GM18870 (cell line): Measurements from ENCODE around the gene SEC14L6.
"Not testable (repeated sequence)": the region's sequence is repeated elsewhere in the genome, so short reads cannot be mapped to it uniquely, and the experiment has no call there.

Source experiments
- ATAC-seq: cut with Tn5 transposase; IDR thresholded peaks from one replicate; pipeline ENCODE4 v1.9.1; 2021; ENCODE audit warnings: moderate library complexity; ENCODE audit not compliant: unreplicated experiment

The SEC14L6 gene

DNA sequence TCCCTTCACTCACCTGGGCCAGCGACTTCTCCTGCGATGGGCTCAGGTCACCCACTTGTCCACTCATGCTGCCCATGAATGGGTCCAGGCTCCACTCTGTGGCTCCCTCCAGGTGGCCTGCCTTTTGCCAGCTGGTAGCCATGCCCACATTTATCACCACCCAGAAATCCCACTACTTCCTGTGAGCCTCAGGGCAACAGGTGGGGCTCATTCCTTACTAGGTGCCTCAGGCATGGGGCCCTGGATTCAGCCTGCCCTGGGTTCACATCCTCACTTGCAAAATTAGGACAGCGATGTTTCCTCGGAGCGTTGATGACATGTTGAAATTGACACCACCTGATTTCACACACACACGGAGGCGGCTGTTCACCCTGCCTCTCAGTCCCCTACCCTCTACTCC, at the start of gene SEC14L6:
Gene SEC14L6, minus strand, starts transcription at position 126 of the 400 bp plus-strand sequence. Its CDS starts 59 bp downstream, at position 67.
- no peak for ATAC-seq

DNA sequence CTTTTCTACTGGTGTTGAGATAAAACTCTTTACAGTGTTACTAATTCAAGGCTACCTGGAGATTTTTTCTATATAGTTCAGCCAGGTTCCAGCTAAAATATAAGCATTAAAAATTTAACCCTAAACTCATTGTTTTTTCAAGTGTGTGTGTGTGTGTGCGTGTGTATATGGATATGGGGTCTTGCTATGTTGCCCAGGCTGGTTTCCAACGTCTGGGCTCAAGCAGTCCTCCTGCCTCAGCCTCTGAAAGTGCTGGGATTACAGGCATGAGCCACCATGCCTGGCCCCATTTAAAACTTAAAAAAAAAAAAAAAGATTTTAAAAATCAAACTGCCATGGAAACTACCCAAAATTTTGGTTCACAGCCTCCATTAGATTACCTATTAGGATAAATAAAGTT, 49.7 kb upstream of the SEC14L6 start:
- no peak for ATAC-seq

DNA sequence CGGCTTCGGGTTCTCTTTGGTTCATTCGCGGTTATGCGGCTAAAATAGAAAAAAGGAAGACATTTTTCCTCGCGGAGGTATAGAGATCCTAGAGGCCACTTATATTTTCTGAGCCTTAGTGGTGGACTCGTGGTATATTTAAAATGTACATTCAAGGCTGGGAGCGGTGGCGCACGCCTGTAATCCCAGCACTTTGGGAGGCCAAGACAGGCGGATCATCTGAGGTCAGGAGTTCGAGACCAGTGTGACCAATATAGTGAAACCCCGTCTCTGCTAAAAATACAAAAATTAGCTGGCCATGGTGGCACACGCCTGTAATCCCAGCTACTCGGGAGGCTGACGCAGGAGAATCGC, 45.8 kb upstream of the SEC14L6 start:
- not testable (repeated sequence) for ATAC-seq

DNA sequence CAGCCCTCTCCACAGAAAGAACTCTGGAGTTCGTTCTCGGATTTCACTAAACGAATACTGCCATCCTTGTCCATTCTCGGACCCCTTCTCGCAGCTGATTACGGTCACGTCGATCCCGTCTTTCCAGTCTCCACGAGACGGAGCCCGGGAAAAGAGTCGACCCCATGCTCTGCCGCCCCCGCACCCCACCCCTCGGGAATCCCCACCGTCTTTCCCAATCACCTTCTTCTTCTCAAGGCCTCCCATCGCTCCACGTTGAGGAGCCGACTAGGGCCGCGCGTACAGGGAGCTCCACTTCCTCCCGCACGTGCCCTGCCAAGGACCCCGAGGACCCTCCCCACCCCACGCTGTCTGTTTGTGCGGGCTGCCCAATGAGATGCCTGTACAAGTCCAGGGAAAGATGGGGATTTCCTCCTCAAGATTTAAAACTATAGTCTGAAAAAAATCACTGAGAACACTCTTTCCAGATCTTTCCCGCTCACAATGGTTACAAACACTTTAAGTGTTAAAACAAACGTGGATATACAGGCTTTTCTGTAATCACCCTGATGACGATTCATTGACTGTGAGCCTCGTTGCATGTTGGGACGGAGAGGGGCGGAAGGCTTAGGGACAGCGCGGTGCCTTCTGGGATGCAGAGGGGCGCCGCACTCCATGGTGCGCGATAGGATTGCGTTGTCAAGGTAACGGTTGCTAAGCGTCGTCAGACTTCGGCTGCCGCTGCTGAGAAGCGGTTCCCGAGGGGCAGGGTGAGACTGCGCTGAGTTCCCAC, 45.2 kb upstream of the SEC14L6 start, which contains the start of gene PES1:
Gene PES1, minus strand, starts transcription at position 323 of the 772 bp plus-strand sequence. Its CDS starts 77 bp downstream, at position 246.
- peak; percentile 95 for ATAC-seq

DNA sequence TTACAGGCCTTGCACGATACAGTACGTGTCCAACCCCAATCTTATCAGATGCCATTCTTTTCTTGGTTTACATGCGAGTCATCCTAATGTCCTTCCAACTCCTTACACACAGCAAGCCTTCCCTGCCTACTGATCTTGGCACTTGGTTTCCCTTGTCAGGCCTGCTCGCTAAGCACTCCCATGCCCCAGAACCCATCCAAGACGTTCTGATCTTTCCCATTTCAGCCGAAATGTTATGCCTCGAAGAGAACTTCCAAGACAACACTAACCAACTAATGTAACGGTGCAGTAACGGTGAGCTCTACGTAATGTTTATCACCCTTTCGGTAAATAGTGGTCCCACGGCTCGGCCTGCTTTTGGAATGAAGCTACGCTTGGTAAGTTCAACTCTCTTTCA, 44.6 kb upstream of the SEC14L6 start:
- ATAC-seq: no peak

DNA sequence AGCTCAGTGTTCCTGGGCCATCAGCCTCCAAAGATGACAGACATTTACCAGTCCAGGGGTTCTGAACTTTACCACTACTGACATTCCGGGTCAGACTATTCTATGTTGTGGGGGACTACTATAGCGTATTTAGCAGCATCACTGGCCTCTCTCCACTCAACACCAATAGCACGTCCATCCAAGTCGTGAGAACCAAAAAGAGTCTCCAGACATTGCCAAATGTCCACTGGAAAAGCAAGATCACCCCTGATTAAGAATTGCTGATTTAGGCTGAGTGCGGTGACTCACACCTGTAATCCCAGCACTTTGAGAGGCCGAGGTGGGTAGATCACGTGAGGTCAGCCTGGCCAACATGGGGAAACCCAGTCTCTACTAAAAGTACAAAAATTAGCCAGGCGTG, 39.9 kb upstream of the SEC14L6 start:
- no peak for ATAC-seq

DNA sequence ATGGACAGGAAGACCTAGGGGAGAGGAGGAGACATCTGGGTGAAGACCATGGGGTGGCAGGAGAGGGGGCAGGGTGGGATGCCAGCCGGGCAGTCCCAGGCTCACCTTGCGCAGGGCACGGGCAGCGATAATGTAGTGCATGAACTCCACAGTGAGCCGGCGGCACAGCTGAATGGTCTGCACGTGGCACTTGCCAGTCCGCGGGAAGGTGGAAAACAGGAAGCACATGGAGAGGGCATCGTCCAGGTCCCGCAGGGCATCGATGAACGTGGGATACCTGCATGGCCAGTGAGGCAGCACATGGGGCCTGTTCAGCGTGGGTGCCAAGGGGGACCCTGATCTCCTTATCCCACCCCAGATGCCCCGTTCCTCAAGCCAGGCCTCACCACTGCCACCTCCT, 37.9 kb upstream of the SEC14L6 start:
- no peak for ATAC-seq

DNA sequence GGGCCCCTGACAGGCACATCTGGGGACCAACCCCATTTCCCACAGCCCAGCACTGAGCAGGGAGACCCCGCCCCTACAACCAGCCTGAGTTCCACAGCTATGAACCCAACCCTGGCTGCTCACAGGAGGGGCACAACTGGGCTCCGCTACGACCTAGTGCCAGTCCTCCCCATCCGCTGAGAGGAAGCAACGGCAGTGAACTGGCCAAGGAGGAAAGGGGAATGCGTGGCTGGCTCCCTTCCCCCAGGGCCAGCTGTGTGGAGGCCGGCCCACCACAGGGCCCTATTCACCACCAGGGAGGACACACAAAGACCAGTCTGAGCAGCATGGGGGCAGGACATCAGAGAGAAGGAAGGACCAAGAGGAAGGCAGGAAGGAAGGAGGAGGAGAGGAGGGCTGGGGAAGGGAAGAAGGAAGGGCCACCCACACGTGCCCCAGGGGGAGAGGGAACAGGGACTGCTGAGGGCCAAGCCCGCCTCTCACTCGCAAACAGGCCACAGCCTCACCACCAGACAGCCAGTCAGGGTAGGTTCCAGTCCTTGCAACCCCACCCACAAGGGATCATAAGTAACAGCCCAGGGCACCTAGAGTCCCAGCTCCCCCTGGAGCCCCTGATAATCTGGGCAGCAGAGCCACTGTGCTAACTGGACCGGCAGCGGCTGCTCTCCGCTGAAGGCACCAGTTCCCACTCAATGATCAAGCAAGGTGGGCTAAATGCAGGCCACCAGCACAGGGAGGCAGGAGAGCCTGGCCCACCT, 36.4 kb upstream of the SEC14L6 start:
- no peak for ATAC-seq

DNA sequence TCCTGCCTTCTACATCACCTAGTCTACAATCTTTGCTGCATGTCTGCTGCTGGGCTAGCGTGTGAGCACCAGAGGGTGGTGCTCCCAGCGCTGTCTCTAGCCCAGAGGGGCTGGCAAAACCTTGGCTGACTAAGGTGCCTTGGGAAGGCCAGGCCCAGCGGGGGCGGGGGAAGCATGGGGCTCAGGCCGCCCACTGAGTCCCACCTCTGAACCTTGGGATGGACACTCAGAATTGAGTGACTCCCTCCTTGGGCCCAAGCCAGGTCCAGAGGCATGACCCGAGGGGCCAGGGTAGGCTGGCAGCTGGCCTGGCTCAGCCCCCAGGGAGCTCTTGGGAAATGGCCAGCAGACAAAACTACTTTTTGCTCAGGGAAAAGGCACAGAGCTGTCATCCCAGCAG, 35.5 kb upstream of the SEC14L6 start:
- no peak for ATAC-seq

DNA sequence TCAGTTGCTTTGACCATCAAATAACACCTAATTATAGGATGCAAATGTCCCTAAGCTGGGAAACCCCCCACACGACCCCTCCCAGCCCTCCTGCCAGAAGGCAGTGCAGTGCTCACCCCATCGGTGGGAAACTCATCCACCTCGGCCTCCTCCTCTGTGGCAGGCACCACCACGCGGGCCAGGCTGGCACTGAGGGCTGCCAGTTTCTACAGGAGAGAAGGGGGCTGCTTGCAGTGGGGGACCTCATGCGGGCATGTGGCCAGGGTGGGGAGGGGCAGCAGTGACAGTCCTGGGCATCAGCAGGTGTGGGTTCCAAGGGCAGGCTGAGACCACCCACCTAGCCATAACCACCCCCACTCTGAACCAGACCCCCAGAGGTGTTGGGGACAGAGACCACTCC, 34.4 kb upstream of the SEC14L6 start:
- ATAC-seq: no peak

DNA sequence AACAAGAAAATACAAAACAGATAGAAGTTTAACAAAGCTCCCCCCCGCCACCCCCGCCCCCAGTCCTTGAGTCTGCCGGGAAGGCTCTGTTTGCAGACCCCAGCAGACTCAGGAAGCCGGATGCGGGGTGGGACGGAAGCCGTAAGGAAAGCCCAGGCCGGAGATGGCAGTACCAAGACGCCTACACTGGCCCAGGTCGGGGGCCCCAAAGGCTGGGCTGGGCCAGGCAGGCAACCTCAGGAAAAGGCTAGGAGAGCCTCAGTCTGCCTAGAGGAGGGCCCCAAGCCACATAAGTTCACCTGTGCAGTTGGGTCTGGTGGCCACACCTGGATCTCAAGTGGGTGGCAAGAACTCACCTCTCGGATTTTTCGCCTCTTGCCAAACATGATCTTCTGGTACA, 31.9 kb upstream of the SEC14L6 start:
- no peak for ATAC-seq

DNA sequence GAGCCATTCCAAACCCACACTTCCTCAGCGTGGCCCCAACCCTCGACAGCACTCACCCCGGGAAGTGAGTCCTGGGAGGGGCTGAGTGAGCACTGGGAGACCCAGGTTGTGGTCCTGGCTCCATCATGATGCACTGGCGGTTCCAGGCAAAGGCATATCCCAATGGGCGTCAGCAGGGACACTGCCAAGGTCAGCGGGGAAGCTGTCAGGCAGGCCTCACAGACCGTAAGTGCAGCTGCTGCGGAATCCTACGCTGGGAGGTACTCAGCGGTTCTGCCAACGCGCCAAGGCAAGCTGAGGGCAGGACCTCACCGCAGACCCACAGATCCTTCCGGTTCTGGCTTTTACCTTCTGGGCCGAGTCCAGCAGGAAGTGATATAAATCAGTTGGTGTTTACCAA, 29.3 kb upstream of the SEC14L6 start:
- no peak for ATAC-seq

DNA sequence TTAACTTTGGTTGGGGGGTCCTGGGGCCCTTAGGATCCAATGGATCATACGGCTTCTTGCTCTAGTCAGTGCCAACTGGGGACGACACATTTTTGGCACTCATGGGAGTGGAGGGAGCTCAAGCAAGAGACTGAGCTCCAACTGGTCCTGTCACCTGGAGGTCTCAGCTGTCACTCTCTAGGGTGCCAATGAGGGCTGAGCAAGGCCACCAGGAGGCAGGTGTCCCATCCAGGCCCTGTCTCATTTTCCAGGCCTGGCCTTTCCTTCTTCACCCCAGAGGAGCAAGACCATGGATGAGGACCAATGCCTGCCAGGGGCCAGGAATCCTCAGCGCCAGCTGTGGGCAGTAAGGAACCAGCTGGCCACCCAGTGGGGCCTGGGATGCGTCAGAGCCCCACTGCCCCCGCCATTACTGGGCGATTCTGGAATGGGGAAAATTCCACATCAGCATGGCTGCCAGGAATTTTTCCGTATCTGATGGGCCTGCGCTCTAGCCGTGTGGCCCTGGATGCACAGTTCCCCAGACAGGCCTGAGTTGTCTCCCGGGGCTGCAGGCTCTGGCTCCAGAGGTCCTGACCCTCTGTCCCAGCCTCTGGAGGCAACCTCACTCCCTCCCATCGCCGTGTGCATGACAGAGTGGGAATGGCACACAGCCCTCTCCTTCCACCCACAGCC, 28.6 kb upstream of the SEC14L6 start:
- ATAC-seq: no peak

DNA sequence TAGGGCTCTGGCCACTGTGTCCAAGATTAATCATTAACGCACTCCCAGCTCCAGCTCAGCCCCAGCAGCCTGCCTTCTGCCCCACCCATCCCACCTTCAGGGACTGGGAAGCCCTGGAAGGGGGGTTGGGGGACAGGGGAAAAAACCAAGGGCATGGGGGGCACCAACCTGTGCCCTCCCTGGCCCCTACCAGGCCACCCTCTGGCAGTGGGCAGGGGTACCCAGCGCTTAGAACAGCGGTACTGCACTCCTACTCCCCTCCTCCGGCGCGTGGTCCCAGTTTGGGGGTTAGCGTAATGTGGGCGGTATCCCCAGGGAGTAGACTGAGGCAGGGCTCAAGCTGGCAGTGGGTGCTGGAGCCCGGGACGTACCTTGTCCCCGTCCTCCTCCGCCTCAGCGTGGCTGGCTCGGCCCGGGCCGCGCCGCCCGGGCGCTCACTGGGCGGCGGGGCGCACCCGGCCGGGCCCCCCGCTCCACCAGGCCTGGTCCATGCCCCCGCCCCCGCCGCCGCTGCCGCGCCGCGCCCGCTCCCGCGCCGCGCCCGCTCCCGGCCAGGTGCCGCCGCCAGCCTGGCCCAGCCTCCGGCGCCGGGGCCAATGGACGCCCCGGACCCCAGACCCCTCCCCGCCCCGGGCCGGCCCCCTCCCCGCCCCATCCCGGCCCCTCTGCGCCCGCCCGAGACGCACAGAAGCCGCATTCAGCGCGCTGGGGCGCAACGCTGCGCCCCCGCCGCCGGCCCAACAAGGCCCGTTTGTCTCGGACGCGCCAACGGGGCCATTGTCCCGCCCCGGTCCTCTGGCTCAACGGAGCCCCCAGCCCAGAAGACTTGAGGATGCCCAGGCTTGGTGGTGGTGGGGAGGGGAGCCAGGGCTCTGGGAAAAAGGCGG, 27.8 kb upstream of the SEC14L6 start, which contains the start of gene GAL3ST1:
Gene GAL3ST1, minus strand, starts transcription at position 571 of the 887 bp plus-strand sequence. CDS start 17,273 bp downstream, outside the sequence.
- ATAC-seq: no peak

DNA sequence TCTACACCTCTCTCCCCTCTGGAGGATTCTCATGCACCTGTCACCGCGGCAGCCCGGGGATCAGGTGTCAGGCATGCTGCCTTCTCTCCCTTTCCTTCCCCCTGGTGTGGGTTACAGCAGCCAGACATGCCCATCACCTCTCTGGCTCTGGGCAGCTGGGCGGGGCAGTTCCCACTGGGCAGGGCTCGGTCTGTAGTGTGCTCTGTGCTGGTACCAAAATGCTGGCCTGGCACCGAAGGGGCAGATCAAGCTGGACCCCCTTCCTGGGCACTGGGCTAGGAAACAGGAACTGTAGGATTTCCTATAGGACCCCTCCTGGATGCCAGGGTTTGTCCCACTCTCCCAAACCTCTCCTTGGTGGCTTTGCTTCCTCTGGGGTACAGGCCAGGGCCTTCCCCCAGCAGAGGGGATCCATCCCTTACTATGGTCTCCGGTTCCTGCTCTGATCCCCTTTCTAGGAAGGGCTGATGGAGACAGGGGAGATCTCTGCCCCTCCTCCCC, 27.1 kb upstream of the SEC14L6 start:
- ATAC-seq: no peak

DNA sequence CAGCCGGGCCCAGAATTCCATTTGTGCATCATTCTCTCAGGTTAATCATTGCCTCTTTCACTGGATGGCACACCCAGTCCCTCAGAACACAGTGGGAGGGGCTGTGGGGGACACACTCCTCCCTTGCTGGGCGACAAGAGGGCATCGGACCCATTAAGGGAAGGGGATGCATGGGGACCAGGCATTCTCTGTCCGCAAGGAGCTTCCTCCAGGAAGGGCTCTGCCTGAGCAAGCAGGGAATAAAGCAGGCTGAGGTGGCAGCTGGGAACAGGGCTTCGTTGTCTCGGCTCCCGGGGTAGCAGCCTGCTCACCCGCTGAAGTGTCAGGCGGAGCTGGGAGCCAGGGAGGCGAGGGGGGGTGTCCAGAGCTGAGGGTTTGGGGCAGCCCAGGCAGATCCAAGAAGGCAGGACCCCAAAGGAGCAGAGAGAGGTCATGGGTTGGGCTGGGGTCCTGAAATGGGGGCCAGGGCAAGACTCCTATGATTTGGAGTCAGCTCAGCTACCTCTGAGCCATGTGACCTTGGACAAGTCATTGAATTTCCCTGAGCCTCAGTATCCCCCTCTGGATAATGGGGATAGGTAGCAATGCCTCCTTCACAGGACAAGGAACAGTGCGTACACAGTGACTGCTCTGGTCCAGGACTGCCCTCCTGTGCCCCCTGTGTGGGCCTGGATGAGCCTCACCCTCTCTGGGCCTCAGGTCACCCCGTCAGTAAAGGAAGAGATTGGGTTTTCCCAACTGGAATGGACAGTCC, 26.5 kb upstream of the SEC14L6 start:
- no peak for ATAC-seq

DNA sequence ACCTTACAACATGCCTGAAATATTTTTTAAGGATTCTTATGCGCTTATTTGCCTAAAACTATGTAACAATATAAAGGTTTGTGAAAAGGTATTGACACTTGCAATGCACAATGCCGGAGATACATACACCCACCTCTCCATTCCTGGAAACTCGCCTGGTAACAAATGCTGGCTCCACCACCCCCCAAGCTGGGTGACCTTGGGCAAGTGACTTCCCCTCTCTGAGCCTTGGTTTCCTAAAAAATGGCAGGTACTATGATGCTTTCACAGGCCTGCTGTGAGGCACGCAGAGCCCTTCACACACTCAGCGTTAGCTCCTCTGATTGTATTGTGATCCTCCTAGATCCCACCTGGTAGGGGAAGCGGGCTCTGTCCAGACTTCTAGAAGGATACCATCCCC, 25.7 kb upstream of the SEC14L6 start:
- no peak for ATAC-seq

DNA sequence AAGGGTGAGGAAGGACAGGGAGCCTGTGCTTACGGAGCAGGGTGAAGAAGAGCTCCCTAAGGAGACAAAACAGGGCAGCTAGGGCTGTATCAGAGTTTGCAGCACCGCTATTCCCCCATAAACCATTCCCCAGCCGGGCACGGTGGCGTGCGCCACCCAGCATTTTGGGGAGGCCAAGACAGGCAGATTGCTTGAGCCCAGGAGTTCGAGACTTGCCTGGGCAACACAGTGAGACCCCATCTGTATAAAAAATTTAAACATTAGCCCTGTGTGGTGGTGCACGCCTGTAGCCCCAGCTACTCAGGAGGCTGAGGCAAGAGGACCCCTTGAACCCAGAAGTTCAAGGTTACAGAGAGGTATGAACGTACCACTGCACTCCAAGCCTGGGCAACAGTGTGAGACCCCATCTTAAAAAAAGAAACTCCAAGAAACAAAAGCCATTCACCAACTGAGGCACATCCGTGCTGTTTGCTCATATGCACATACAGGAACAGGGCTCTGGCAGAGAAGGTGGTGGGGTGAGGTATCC, 23.2 kb upstream of the SEC14L6 start:
- no peak for ATAC-seq

DNA sequence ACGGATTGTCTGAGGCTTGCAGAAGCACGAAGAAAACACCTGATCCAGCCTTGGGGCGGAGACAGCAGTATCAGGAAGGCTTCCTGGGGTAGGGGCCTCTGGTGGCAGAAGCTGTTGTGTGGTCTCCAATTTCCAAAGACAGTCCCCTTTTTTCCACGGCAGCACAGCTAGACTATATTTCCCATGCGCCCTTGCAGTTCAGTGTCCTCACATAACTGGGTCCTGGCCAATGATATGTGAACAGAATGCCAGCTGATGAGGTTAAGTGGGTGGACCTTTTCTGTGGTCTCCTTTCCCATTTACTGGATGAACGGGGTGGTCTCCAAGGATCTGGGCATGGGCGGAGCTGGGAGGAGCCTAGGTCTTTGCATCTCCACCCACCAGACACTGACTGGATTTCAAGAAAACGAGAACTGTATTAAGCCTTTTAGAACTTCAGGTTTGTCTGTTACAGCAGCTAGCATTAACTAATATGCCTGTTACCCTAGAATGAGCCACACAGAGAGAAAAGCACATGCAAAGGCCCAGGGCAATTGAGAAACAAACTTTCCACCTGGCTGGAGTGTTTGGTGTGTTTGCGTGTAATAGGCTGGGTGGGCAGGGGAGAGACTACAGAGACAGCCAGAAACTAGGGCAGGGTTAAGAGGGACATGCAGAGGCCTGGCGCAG, 21.7 kb upstream of the SEC14L6 start:
- ATAC-seq: no peak
